ENCODE measurements around the gene C2orf72. TPM values are rescaled to one million over a fixed set of nuclear protein-coding genes. Genes with fewer than 3 reads are reported as not detected.
"Not testable (repeated sequence)": the region's sequence is repeated elsewhere in the genome, so short reads cannot be mapped to it uniquely, and the experiment has no call there.

Gene C2orf72
- total RNA-seq, 4 donors from 2014 or later = 15.9 to 52.7 (median 23.6) TPM

GRCh38 chr2:231063347-231063746, 26.0 kb downstream of the C2orf72 start:
- H3K4me1 ChIP-seq = peaks cover 1 to 17% (median 13%) of the 10 kb centered on the region in 4 donors
- H3K27me3 ChIP-seq = no peaks in the 10 kb centered on the region
- in situ Hi-C loops (cut with MboI; ENCODE audit: low pct_ligation_motif_present in 1 of 4, low pct_unique_long_range_greater_than_20kb in 1 of 4, low sequenced_read_pairs in 3 of 4) = no loop called here
- H3K4me3 ChIP-seq = no peak overlapping the region
- H3K36me3 ChIP-seq = peaks cover 0 to 35% (median 15%) of the 10 kb centered on the region in 4 donors
- TF ChIP-seq EP300 (IDR thresholded peaks at IDR 0.05; ENCODE audit: low read depth) (no peak), POLR2A (IDR thresholded peaks at IDR 0.05) (no peak), POLR2AphosphoS5 (IDR thresholded peaks at IDR 0.05) (no peak)
- TF ChIP-seq, protein P1, sequence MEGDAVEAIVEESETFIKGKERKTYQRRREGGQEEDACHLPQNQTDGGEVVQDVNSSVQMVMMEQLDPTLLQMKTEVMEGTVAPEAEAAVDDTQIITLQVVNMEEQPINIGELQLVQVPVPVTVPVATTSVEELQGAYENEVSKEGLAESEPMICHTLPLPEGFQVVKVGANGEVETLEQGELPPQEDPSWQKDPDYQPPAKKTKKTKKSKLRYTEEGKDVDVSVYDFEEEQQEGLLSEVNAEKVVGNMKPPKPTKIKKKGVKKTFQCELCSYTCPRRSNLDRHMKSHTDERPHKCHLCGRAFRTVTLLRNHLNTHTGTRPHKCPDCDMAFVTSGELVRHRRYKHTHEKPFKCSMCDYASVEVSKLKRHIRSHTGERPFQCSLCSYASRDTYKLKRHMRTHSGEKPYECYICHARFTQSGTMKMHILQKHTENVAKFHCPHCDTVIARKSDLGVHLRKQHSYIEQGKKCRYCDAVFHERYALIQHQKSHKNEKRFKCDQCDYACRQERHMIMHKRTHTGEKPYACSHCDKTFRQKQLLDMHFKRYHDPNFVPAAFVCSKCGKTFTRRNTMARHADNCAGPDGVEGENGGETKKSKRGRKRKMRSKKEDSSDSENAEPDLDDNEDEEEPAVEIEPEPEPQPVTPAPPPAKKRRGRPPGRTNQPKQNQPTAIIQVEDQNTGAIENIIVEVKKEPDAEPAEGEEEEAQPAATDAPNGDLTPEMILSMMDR (IDR thresholded peaks at IDR 0.05) = no peak
- 97% methylated on average over 1 of the region's 1 CpG; no CpG with 5 or more reads in 1 of the 2 donors for WGBS, 2 donors (ENCODE audit: low coverage in 1 of 2)
- H3K27ac ChIP-seq = no peak overlapping the region
- H3K9me3 ChIP-seq = no peaks in the 10 kb centered on the region
- intact Hi-C loops (cut with DNase I; ENCODE audit: low total_unique reads) = no loop called here
- no peak for DNase-seq

- 95% methylated on average over 1 of the region's 1 CpG; no CpG with 5 or more reads in 1 of the 2 donors for WGBS, 2 donors (ENCODE audit: low coverage in 1 of 2)
- H3K4me1 ChIP-seq = no peaks in the 10 kb centered on the region
- intact Hi-C loops (cut with DNase I; ENCODE audit: low total_unique reads) = no loop called here
- H3K9me3 ChIP-seq = no peaks in the 10 kb centered on the region
- H3K27ac ChIP-seq = no peak overlapping the region
- TF ChIP-seq POLR2AphosphoS5 (IDR thresholded peaks at IDR 0.05) = no peak
- no peak for TF ChIP-seq EP300 (IDR thresholded peaks at IDR 0.05; ENCODE audit: low read depth)
- TF ChIP-seq POLR2A (IDR thresholded peaks at IDR 0.05) = no peak
- TF ChIP-seq, protein P1 (IDR thresholded peaks at IDR 0.05) = no peak
- no peak for DNase-seq
- peaks cover 0 to 48% (median 19%) of the 10 kb centered on the region in 4 donors for H3K36me3 ChIP-seq
- no peak overlapping the region for H3K4me3 ChIP-seq
- in situ Hi-C loops (cut with MboI; ENCODE audit: low pct_ligation_motif_present in 1 of 4, low pct_unique_long_range_greater_than_20kb in 1 of 4, low sequenced_read_pairs in 3 of 4) = no loop called here
- H3K27me3 ChIP-seq = no peaks in the 10 kb centered on the region
These were observed 28.6 kb downstream of the C2orf72 start for GRCh38 chr2:231065966-231066365.

- in situ Hi-C loops (cut with MboI; ENCODE audit: low pct_ligation_motif_present in 1 of 4, low pct_unique_long_range_greater_than_20kb in 1 of 4, low sequenced_read_pairs in 3 of 4); H3K27ac ChIP-seq; H3K4me3 ChIP-seq; DNase-seq; H3K4me1 ChIP-seq; H3K27me3 ChIP-seq; H3K9me3 ChIP-seq; intact Hi-C loops (cut with DNase I; ENCODE audit: low total_unique reads): not testable (repeated sequence)
- 70 to 90% methylated on average over 7 to 8 of the region's 8 CpGs for WGBS, 2 donors (ENCODE audit: low coverage in 1 of 2)
- H3K36me3 ChIP-seq = peaks cover 0 to 55% (median 21%) of the 10 kb centered on the region in 4 donors
These were observed 30.2 kb downstream of the C2orf72 start for GRCh38 chr2:231067531-231067930.

- in situ Hi-C loops (cut with MboI; ENCODE audit: low pct_ligation_motif_present in 1 of 4, low pct_unique_long_range_greater_than_20kb in 1 of 4, low sequenced_read_pairs in 3 of 4) = no loop called here
- Histone ChIP-seq H3K36me3 (peaks cover 0 to 53% (median 22%) of the 10 kb centered on the region in 4 donors), H3K4me1 (no peaks in the 10 kb centered on the region), H3K9me3 (no peaks in the 10 kb centered on the region), H3K27me3 (no peaks in the 10 kb centered on the region), H3K27ac (peak overlapping the region in 2 of 4 donors; percentile 0 to 10), H3K4me3 (no peak overlapping the region)
- intact Hi-C loops (cut with DNase I; ENCODE audit: low total_unique reads) = no loop called here
- DNase-seq = no peak
- WGBS, 2 donors (ENCODE audit: low coverage in 1 of 2) = 81 to 82% methylated on average over 5 of the region's 5 CpGs
- TF ChIP-seq POLR2A (IDR thresholded peaks at IDR 0.05) (no peak), POLR2AphosphoS5 (IDR thresholded peaks at IDR 0.05) (peak in 1 of 3 donors; percentile 20)
These were observed 31.4 kb downstream of the C2orf72 start for GRCh38 chr2:231068525-231069222.

GRCh38 chr2:231069379-231070054, 32.2 kb downstream of the C2orf72 start:
- in situ Hi-C loops (cut with MboI; ENCODE audit: low pct_ligation_motif_present in 1 of 4, low pct_unique_long_range_greater_than_20kb in 1 of 4, low sequenced_read_pairs in 3 of 4) = no loop called here
- peak overlapping the region in 1 of 4 donors; percentile 0 for H3K27ac ChIP-seq
- intact Hi-C loops (cut with DNase I; ENCODE audit: low total_unique reads) = no loop called here
- H3K9me3 ChIP-seq = no peaks in the 10 kb centered on the region
- TF ChIP-seq POLR2A (IDR thresholded peaks at IDR 0.05) (no peak), EP300 (IDR thresholded peaks at IDR 0.05; ENCODE audit: low read depth) (no peak), POLR2AphosphoS5 (IDR thresholded peaks at IDR 0.05) (no peak)
- TF ChIP-seq, protein P1 (IDR thresholded peaks at IDR 0.05) = no peak
- peaks cover 0 to 54% (median 23%) of the 10 kb centered on the region in 4 donors for H3K36me3 ChIP-seq
- H3K4me1 ChIP-seq = no peaks in the 10 kb centered on the region
- no peak for DNase-seq
- no peak overlapping the region for H3K4me3 ChIP-seq
- WGBS, 2 donors (ENCODE audit: low coverage in 1 of 2) = 90 to 92% methylated on average over 1 of the region's 1 CpG
- H3K27me3 ChIP-seq = no peaks in the 10 kb centered on the region

Data from transverse colon (tissue), 4 donors.